Adipocyte (in vitro differentiated cells): ENCODE data around the gene GLYATL1.

Experiments used
- DNase-seq: peaks from one replicate; pipeline ENCODE4 v3.0.0-alpha.2; 2015; ENCODE audit warnings: low read depth
- H3K27me3 ChIP-seq: replicated peaks from 2 replicates; pipeline ENCODE4 v1.7.0; 2013; ENCODE audit warnings: mild to moderate bottlenecking, low read length, moderate library complexity; ENCODE audit not compliant: control insufficient read depth, insufficient read depth
- H3K36me3 ChIP-seq: 2 replicates; pipeline ENCODE4 v1.7.0; 2013; ENCODE audit warnings: low read length, mild to moderate bottlenecking, moderate library complexity; ENCODE audit not compliant: control insufficient read depth, insufficient read depth, severe bottlenecking
- H3K4me1 ChIP-seq: 2 replicates; pipeline ENCODE4 v1.7.0; 2013; ENCODE audit warnings: mild to moderate bottlenecking, low read length, moderate library complexity; ENCODE audit not compliant: control insufficient read depth, insufficient read depth
- H3K4me3 ChIP-seq: 2 replicates; pipeline ENCODE4 v1.7.0; 2013; ENCODE audit warnings: mild to moderate bottlenecking, low read length, moderate library complexity
- H3K9ac ChIP-seq: 2 replicates; pipeline ENCODE4 v1.7.0; 2013; ENCODE audit warnings: mild to moderate bottlenecking, low read length, moderate library complexity
- H3K9me3 ChIP-seq: 2 replicates; pipeline ENCODE4 v1.7.0; 2013; ENCODE audit warnings: mild to moderate bottlenecking, low read length, moderate library complexity; ENCODE audit not compliant: control insufficient read depth

The GLYATL1 gene

DNA sequence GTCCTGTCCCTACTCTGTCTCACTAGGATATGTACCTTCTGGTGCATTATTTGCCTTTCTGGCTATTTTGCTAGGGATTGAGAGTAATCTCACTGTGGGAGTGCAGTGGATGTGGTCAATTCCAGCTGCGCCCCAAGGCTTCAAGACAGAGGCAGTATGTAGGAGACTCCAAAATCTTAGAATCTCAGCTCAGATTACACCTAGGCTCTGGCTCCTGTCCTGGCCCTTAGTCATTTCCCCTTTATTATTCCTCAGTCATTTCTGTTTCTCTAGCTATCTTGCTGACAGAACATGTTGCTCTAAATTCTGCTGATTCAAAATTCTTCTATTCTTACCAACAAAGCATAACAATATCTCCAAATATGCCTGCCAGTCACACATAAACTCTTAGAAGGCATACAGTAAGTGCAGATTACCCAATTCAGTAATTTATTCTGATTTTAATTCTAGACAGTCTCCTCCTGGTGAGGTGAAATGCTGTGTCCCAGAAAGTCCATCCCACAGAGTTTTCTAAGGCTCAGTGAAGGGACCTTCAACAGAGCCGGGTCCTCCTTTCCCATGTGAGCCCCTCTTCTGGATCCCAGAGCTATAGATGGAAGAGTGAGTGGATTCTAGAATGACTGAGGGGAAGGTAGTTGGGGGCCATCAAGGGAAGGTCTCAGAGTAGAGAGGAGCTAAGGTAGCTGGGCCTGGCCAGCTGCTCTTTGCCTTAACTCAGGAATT is 24.3 kb upstream of the GLYATL1 start:
- Histone ChIP-seq H3K36me3 (no peaks in the 10 kb centered on the region), H3K9me3 (peaks cover 19% of the 10 kb centered on the region), H3K4me1 (no peaks in the 10 kb centered on the region), H3K4me3 (no peak overlapping the region), H3K27me3 (no peaks in the 10 kb centered on the region), H3K9ac (no peak overlapping the region)
- peak; percentile 4 for DNase-seq

DNA sequence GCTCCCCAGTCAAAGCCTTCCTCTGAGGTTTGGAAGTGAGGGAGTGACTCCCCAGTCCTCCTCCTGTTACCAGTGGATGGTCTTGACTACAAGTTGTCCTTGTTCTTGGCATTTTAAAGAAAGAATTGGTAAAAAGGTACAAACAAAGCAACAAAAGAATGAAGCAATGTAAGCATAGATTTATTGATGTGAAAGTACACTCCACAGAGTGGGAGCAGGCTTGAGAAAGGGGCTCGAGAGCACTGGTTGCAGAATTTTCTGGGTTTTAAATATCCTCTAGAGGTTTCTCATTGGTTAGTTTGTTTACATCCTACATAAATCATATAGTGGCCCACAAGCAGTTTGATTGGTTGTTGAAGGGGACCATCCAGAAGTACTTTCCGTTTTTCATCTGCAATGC is 22.7 kb upstream of the GLYATL1 start:
- Histone ChIP-seq H3K27me3 (no peaks in the 10 kb centered on the region), H3K9me3 (peaks cover 19% of the 10 kb centered on the region), H3K36me3 (no peaks in the 10 kb centered on the region), H3K9ac (no peak overlapping the region), H3K4me1 (no peaks in the 10 kb centered on the region), H3K4me3 (no peak overlapping the region)
- no peak for DNase-seq

DNA sequence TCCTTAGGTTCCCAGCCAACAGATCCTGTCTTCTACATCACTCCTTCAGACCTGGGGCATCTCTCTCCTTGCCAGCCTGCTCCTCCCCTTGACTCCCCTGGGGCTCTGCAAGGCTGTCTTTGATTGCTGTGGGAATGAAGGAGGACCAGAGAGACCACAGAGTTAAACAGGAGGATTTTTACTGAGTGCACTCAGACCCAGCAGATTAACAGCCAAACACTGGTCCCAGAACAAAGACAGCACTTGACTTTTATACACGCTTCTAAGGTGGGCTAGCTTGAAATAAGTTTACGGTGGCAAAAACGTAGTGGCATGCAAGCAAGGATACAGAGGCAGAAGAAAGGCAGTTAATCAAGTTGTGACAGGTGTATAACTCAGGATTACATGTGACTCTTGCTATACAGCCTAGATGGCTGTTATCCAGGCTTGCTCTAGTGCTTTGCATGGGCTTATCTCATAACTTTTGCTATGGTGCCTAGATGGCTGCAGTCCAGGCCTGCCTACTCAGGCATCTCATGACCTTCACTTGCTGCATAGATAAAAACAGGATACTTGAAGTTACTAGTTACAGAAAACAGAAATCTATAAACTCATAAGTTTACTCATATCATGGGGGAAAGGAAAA is 22.0 kb upstream of the GLYATL1 start:
- Histone ChIP-seq H3K27me3 (no peaks in the 10 kb centered on the region), H3K9me3 (peaks cover 19% of the 10 kb centered on the region), H3K4me3 (no peak overlapping the region), H3K9ac (no peak overlapping the region), H3K4me1 (no peaks in the 10 kb centered on the region), H3K36me3 (no peaks in the 10 kb centered on the region)
- DNase-seq: no peak

DNA sequence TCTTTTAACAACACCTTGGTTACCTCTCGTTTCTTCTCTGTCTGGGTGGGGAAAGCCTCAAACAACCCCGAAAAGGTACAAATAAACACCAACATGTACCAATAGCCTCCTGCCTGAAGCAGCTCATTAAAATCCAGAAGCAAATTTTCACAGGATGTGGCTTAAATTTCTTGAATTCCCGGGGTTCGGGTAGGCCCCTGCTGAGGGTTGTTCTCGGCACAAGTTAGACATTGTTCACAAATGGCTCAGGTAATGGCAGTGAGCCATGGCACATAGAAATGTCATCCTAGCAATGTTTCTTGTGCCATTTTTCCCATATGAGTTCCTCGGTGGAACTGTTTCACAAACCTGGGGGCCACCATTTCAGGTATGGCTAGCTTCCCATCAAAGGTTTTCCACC is 19.7 kb upstream of the GLYATL1 start:
- no peak for DNase-seq
- Histone ChIP-seq H3K4me1 (peaks cover 4% of the 10 kb centered on the region), H3K9me3 (peaks cover 19% of the 10 kb centered on the region), H3K36me3 (no peaks in the 10 kb centered on the region), H3K9ac (no peak overlapping the region), H3K4me3 (no peak overlapping the region), H3K27me3 (no peaks in the 10 kb centered on the region)

DNA sequence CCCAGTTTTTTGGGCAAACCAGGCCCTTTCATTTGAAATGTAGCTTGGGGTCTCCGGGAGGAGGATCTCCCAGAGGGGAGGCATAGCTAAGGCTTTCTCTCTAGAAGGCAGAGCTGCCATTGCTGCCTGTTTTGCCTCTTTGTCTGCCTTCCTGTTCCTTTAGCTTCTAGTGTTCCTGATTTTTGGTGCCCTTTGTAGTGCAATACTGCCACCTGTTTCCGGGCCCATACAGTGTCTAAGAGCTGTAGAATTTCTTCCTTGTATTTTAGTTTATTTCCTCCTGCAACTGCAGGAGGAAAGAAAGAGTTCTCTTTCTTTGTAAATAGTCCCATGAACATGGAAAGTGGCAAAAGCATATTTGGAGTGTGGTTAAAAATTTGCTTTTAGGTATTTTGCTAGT is 19.3 kb upstream of the GLYATL1 start:
- peaks cover 19% of the 10 kb centered on the region for H3K9me3 ChIP-seq
- no peaks in the 10 kb centered on the region for H3K36me3 ChIP-seq

DNA sequence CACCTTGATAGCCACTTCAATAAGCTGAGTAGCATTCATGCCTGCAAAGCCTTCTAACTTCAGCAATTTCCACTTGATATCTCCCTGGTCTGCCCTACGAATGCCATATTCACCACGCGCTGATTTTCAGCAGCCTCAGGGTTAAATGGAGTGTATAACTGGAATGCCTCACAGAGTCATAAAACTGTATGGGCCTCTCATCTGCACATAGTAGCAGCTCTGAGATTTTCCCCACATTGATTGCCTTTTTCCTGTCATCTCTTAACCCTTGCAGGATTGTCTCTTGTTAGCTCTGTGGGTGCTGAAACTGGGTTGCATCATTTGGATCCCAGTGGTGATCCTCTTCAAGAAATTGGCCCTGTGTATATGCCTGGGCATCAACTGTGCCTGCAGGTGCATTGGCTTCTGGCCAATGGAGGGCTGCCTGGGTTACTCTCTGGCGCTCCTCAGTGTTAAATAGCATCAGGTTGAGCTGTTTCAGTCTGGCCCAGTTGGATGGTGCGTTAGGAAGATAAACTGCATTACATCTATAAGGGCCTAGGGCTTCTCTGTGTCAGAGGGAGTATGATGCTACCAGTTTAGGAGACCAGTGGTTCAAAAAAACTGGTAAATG is 17.4 kb upstream of the GLYATL1 start:
- peaks cover 11% of the 10 kb centered on the region for H3K4me1 ChIP-seq
- H3K36me3 ChIP-seq: no peaks in the 10 kb centered on the region
- no peak for DNase-seq
- no peak overlapping the region for H3K9ac ChIP-seq
- H3K27me3 ChIP-seq: no peaks in the 10 kb centered on the region
- no peak overlapping the region for H3K4me3 ChIP-seq
- H3K9me3 ChIP-seq: peaks cover 11% of the 10 kb centered on the region

More for the DNA sequence above, 19.3 kb upstream of the GLYATL1 start:
- no peaks in the 10 kb centered on the region for H3K27me3 ChIP-seq
- no peak overlapping the region for H3K9ac ChIP-seq
- H3K4me1 ChIP-seq: peaks cover 4% of the 10 kb centered on the region
- H3K4me3 ChIP-seq: no peak overlapping the region
- DNase-seq: no peak

DNA sequence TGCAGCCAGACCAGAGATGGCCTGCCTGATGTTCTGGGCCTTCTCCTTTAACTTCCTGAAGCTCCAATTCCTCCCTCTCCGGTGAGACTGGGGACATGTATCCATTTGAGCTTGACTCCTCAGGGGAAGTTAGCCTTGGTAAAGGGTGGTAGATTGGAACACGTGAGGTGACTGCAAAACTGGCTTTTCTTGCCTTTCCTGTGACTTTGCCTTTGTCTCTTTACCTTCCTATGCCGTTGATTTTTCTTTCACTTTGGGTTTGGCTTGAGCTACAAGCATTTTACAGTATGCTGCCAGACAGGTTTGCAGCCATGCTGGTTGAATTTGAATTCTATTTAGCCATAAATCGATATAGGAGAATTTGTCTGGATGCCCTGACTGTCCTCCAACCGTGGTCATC is 16.8 kb upstream of the GLYATL1 start:
- Histone ChIP-seq H3K9me3 (peaks cover 5% of the 10 kb centered on the region), H3K4me3 (no peak overlapping the region), H3K9ac (no peak overlapping the region), H3K36me3 (no peaks in the 10 kb centered on the region), H3K4me1 (peaks cover 17% of the 10 kb centered on the region), H3K27me3 (no peaks in the 10 kb centered on the region)
- no peak for DNase-seq

DNA sequence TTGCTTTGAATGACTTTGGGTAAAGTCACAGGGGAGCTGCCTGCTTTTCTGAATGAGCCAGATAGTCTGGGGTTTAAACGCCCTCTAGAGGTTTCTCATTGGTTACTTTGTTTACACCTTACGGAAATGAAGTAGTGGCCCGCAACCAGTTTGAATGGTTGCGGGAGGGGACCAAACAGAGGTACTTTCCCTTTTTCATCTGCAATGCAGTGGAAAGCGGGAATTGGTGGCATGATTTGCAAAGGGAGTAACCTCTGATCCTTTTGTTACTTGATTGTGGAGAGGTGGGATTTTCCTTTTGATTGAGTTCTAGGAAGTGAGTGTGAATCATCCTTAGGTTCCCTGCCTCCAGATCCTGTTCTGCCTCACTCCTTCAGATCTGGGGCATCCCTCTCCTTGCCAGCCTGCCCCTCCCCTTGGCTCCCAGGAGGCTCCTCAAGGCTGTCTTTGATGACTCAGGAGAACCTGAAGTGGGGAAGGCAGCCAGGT is 15.9 kb upstream of the GLYATL1 start:
- H3K4me1 ChIP-seq: peaks cover 26% of the 10 kb centered on the region
- no peaks in the 10 kb centered on the region for H3K9me3 ChIP-seq
- no peak overlapping the region for H3K9ac ChIP-seq
- H3K27me3 ChIP-seq: no peaks in the 10 kb centered on the region
- H3K4me3 ChIP-seq: peak overlapping the region; percentile 53
- DNase-seq: peak; percentile 57
- H3K36me3 ChIP-seq: no peaks in the 10 kb centered on the region

DNA sequence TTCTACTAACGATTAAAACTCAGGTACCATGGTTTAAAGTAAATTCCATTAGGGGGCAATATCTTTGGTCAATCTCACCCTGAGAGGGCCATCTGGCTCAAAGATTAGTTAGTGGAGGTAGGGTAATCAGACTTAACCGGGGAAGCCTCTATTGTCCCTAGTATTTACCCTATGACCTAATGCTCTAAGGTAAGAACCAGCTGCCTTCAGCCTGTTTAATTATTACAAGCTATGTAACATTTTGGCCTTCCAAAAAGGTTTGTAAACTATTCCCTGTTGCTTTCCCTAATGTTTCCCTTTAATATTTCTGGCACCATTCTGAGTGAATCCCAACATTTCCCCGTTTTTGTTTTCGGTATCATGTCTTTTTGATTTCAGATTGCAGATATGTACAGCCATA is 15.1 kb upstream of the GLYATL1 start:
- Histone ChIP-seq H3K4me1 (peaks cover 27% of the 10 kb centered on the region), H3K9me3 (no peaks in the 10 kb centered on the region), H3K9ac (no peak overlapping the region), H3K36me3 (no peaks in the 10 kb centered on the region), H3K4me3 (no peak overlapping the region), H3K27me3 (no peaks in the 10 kb centered on the region)
- DNase-seq: no peak

DNA sequence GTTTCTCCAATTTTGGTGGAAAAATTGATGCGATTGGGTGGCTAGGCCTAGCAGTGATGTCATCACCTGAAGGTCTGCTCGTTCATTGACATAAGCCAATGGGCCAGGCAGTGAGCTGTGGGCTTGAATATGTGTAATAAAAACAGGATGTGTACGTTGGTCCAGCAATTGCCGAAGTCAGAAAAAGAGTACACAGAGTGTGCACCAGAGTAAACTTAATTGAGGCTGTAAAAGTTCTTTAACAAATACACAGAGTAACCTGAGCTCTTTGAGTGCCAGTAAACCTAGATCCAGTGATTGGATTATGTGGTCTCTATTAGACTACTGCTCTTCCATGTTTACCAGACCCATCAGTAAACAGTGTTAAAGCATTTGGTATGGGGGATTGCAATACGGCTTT is 13.0 kb upstream of the GLYATL1 start:
- DNase-seq: no peak
- Histone ChIP-seq H3K27me3 (no peaks in the 10 kb centered on the region), H3K36me3 (no peaks in the 10 kb centered on the region), H3K9me3 (no peaks in the 10 kb centered on the region), H3K4me1 (peaks cover 27% of the 10 kb centered on the region), H3K9ac (no peak overlapping the region), H3K4me3 (no peak overlapping the region)

DNA sequence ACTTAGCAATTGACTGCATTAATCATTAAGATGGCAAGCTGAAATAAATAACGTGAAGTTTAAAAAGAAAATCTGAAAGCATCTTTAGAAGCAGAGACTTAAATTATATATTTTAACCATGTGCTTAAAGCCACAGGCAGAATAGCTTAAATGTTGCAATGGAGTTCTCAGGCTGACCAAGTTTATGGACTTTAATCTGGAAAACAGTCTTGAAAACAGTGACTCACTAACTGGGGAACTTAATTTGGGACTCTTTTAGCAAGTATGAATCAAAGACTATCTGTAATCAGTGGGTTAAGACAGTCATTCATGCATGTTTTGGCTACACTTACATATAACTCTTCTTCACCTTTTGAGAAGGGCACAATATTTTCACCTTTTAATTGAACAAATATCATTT is 12.6 kb upstream of the GLYATL1 start:
- Histone ChIP-seq H3K4me1 (peaks cover 27% of the 10 kb centered on the region), H3K9me3 (no peaks in the 10 kb centered on the region), H3K36me3 (no peaks in the 10 kb centered on the region), H3K4me3 (no peak overlapping the region), H3K27me3 (no peaks in the 10 kb centered on the region), H3K9ac (no peak overlapping the region)
- DNase-seq: peak; percentile 51
